Suprapubic skin (tissue), 4 donors: ENCODE data around the gene CRCP. TPM values are rescaled to one million over a fixed set of nuclear protein-coding genes. Genes with fewer than 3 reads are reported as not detected.

Experiments
- DNase-seq, 2 donors: peaks; one replicate each; pipeline ENCODE4 v3.0.0-alpha.2; 2019; ENCODE audit warnings: low spot score in 2 of 2
- H3K27ac ChIP-seq: fragments of 200-600 bp; sonication (generic); one replicate; pipeline ENCODE4 v1.5.1; 2019
- H3K27me3 ChIP-seq: fragments of 200-600 bp; sonication (generic); one replicate; pipeline ENCODE4 v1.5.1; 2019
- H3K36me3 ChIP-seq: fragments of 200-600 bp; sonication (generic); one replicate; pipeline ENCODE4 v1.5.1; 2019
- H3K4me1 ChIP-seq: fragments of 200-600 bp; sonication (generic); one replicate; pipeline ENCODE4 v1.5.1; 2019
- H3K4me3 ChIP-seq: fragments of 200-600 bp; sonication (generic); one replicate; pipeline ENCODE4 v1.5.1; 2019; ENCODE audit warnings: mild to moderate bottlenecking
- H3K9me3 ChIP-seq: fragments of 200-600 bp; sonication (generic); one replicate; pipeline ENCODE4 v1.5.1; 2019
- EP300 ChIP-seq: sonication (generic); formaldehyde crosslinking; IDR thresholded peaks from one replicate; pipeline ENCODE4 v1.6.1; 2017; ENCODE audit warnings: antibody characterized with exemption
- POLR2A ChIP-seq, 2 donors: fragments of 450-650 bp; IDR thresholded peaks; one replicate each; pipeline ENCODE4 v1.6.1; 2017; ENCODE audit warnings: antibody characterized with exemption in 2 of 2, mild to moderate bottlenecking in 2 of 2, moderate library complexity in 2 of 2
- POLR2AphosphoS5 ChIP-seq, 3 donors: sonication (generic); formaldehyde crosslinking; IDR thresholded peaks; one replicate each; pipeline ENCODE4 v1.6.1; 2017; ENCODE audit warnings: antibody characterized with exemption in 3 of 3
- WGBS: methylation state at CpG from one replicate; pipeline ENCODE4 v1.1.5; 2018; 5-methylcytosine and 5-hydroxymethylcytosine counted together
- total RNA-seq, 4 donors: library from RNA; depleted of rRNA; stranded (reverse); fragments of >200 nt; gene quantifications; one replicate each; pipeline ENCODE4 v1.1.0, GENCODE V29; 2016
- TF ChIP-seq, protein P1 (sequence below), 2 donors: fragments of 200-600 bp in 1 of 2; fragments of 450-650 bp in 1 of 2; sonication (generic) in 1 of 2; IDR thresholded peaks; one replicate each; pipeline ENCODE4 v1.5.1; 2016 to 2019; ENCODE audit warnings: antibody characterized with exemption in 2 of 2, mild to moderate bottlenecking in 1 of 2, moderate library complexity in 1 of 2

Gene CRCP
- total RNA-seq, 4 donors from 2014 or later = 33.8 to 67.2 (median 42.8) TPM

DNA sequence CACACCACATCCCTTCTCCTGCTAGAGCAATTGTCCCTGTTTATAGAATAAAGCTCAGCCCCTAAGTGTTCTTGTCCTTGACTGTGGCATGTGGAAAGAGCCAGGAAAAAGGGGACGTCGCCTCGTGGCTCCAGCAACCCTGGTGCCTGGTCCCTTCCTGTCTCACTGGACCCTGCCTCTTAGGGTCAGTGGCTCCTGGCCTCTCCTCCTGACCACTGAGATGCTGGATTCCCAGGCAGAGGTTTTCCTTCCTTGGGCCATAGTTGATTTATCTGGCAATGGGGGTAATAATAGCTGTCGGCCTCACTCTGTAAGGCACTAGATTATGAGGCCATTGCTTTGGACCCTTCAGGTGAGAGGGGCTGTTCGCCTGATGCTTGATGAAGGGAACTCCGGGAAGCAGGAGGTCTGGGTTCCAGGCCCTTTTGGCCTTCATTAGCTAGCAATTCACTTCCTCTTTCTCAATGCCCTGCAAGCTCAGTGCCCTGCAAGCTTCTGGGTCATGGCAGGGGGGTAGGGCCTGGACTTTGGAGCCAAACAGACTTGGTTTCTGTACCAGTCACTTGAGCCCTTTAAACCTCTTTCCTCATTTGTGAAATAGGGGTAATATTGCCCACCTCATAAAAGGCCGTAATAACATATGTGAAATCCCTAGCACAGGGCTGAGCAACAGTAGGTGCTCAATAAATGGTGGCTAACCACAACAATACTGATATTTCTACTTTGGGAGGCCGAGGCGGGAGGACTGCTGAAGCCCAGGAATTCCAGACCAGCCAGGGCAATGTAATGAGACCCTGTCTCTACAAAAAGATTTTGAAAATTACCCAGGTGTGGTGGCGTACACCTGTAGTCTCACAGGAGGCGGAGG is 38.0 kb upstream of the CRCP start:
- TF ChIP-seq EP300 (no peak), POLR2AphosphoS5 (IDR thresholded peaks at IDR 0.05) (no peak), POLR2A (IDR thresholded peaks at IDR 0.05) (no peak)
- TF ChIP-seq, protein P1, sequence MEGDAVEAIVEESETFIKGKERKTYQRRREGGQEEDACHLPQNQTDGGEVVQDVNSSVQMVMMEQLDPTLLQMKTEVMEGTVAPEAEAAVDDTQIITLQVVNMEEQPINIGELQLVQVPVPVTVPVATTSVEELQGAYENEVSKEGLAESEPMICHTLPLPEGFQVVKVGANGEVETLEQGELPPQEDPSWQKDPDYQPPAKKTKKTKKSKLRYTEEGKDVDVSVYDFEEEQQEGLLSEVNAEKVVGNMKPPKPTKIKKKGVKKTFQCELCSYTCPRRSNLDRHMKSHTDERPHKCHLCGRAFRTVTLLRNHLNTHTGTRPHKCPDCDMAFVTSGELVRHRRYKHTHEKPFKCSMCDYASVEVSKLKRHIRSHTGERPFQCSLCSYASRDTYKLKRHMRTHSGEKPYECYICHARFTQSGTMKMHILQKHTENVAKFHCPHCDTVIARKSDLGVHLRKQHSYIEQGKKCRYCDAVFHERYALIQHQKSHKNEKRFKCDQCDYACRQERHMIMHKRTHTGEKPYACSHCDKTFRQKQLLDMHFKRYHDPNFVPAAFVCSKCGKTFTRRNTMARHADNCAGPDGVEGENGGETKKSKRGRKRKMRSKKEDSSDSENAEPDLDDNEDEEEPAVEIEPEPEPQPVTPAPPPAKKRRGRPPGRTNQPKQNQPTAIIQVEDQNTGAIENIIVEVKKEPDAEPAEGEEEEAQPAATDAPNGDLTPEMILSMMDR (IDR thresholded peaks at IDR 0.05) = no peak
- Histone ChIP-seq H3K4me1 (peaks cover 18% of the 10 kb centered on the region), H3K36me3 (no peaks in the 10 kb centered on the region), H3K4me3 (peak overlapping the region; percentile 91), H3K27me3 (no peaks in the 10 kb centered on the region), H3K27ac (no peak overlapping the region), H3K9me3 (no peaks in the 10 kb centered on the region)
- WGBS = 79% methylated on average over 11 of the region's 11 CpGs
- DNase-seq = no peak

DNA sequence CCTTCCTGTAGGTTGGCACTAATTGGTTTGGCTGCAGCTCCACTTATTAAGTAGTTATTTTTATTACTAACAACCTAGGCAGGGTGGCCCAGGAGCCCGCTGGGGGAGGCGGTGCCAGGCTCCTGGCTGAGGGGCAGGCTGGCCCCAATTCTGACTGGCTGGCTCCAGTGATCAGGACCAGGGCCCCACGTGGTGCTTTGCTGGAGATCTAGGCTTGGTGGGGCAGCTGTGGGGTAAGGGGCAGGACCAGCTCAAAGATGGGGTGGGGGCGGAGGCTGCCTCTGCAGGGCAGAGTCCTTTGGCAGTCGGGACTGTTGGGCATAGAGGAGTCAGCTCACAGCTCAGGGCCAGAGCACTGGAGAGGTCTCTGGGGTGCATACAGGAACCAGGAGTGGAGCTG is 36.6 kb upstream of the CRCP start:
- no peaks in the 10 kb centered on the region for H3K27me3 ChIP-seq
- no peak for TF ChIP-seq POLR2AphosphoS5 (IDR thresholded peaks at IDR 0.05)
- TF ChIP-seq POLR2A (IDR thresholded peaks at IDR 0.05) = no peak
- no peak for TF ChIP-seq EP300
- TF ChIP-seq, protein P1 (IDR thresholded peaks at IDR 0.05) = no peak
- no peaks in the 10 kb centered on the region for H3K9me3 ChIP-seq
- H3K27ac ChIP-seq = no peak overlapping the region
- no peak for DNase-seq
- H3K4me1 ChIP-seq = peaks cover 18% of the 10 kb centered on the region
- H3K4me3 ChIP-seq = no peak overlapping the region
- WGBS = 41% methylated on average over 2 of the region's 5 CpGs
- peaks cover 3% of the 10 kb centered on the region for H3K36me3 ChIP-seq

DNA sequence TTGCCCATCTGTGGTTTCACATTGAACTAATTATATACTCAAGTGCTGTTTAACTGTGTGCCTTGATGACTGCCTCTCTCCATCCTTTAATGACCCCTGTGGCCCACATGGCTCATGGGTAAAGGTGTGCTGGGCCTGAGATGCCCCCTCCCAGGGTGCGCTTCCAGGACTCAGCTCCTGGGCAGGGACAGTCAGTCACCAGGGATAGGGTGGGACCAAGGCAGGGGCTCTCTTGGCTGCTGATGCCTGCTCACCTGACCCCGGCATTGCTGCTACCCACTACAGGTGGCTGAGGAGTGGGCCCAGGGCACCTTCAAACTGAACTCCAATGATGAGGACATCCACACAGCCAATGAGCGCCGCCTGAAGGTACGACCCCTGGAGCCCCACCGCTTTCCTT is 32.6 kb upstream of the CRCP start:
- Histone ChIP-seq H3K4me1 (peaks cover 5% of the 10 kb centered on the region), H3K36me3 (peaks cover 14% of the 10 kb centered on the region), H3K4me3 (no peak overlapping the region), H3K27me3 (no peaks in the 10 kb centered on the region), H3K9me3 (no peaks in the 10 kb centered on the region), H3K27ac (no peak overlapping the region)
- no peak for DNase-seq
- no peak for TF ChIP-seq POLR2A (IDR thresholded peaks at IDR 0.05)
- TF ChIP-seq EP300 = no peak
- TF ChIP-seq, protein P1 (IDR thresholded peaks at IDR 0.05) = no peak
- no peak for TF ChIP-seq POLR2AphosphoS5 (IDR thresholded peaks at IDR 0.05)
- 97% methylated on average over 5 of the region's 6 CpGs for WGBS

DNA sequence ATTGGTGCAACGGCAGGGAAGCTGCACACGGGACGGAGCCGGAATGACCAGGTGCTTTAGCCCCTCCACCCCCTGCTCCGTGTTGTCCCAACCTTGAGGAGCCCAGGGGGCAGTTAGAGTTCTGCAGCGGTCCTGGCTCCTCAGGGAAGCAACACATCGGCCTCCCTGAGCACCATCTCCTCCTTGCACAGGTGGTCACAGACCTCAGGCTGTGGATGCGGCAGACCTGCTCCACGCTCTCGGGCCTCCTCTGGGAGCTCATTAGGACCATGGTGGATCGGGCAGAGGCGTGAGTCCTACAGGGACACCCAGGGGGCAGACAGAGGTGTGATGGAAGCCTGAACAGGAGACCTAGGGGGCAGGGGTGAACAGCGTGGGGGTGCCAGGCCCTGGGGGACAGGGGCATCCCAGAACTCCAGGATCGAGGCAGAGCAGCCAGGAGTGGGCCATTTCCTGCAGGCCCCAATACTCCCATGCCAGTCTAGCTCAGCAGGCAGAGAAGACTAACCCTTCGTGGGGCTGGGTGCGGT is 31.7 kb upstream of the CRCP start:
- WGBS = 94% methylated on average over 11 of the region's 16 CpGs
- peaks cover 14% of the 10 kb centered on the region for H3K36me3 ChIP-seq
- DNase-seq = no peak
- H3K27me3 ChIP-seq = no peaks in the 10 kb centered on the region
- H3K4me1 ChIP-seq = peaks cover 3% of the 10 kb centered on the region
- H3K4me3 ChIP-seq = no peak overlapping the region
- no peak for TF ChIP-seq POLR2AphosphoS5 (IDR thresholded peaks at IDR 0.05)
- TF ChIP-seq POLR2A (IDR thresholded peaks at IDR 0.05) = no peak
- TF ChIP-seq EP300 = no peak
- TF ChIP-seq, protein P1 (IDR thresholded peaks at IDR 0.05) = no peak
- no peak overlapping the region for H3K27ac ChIP-seq
- no peaks in the 10 kb centered on the region for H3K9me3 ChIP-seq

DNA sequence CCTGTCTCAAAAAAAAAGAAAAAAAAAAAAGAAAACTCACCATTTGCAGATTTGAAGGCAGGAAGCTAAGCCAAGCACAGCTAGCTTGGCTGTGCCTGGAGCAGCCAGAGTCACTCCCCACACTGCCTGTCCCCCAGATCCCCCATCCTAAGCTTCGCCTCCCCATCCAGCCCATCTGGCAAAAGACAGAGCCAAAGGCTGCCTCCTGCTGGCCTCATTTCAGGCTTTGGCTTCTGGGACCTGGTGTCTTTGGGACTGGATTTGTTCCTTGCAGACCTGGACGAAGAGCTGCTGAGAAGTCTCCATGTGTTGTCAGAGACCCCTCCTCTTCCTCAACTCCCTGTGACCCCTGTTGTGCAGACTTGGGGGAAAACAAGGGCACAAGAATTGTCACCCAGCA is 31.0 kb upstream of the CRCP start:
- H3K4me1 ChIP-seq = no peaks in the 10 kb centered on the region
- peaks cover 15% of the 10 kb centered on the region for H3K36me3 ChIP-seq
- H3K4me3 ChIP-seq = no peak overlapping the region
- H3K9me3 ChIP-seq = no peaks in the 10 kb centered on the region
- H3K27ac ChIP-seq = no peak overlapping the region
- WGBS = 81% methylated on average over 2 of the region's 2 CpGs
- no peak for DNase-seq
- H3K27me3 ChIP-seq = no peaks in the 10 kb centered on the region
- TF ChIP-seq, protein P1 (IDR thresholded peaks at IDR 0.05) = no peak
- TF ChIP-seq EP300 (no peak), POLR2AphosphoS5 (IDR thresholded peaks at IDR 0.05) (no peak), POLR2A (IDR thresholded peaks at IDR 0.05) (no peak)
